Astrocyte (in vitro differentiated cells and primary cell): ENCODE data around the gene RAP1B. TPM values are rescaled to one million over a fixed set of nuclear protein-coding genes. Genes with fewer than 3 reads are reported as not detected.

ENCODE experiments used
- DNase-seq: peaks from one replicate; pipeline ENCODE4 v3.0.0-alpha.2; 2010; ENCODE audit warnings: low read depth
- FAIRE-seq: peaks from 2 replicates; lab custom pipeline; 2011; peaks lifted over from hg19 to GRCh38; lab: Jason Lieb, UNC
- H2AFZ ChIP-seq: 2 replicates; pipeline ENCODE4 v1.6.0; 2012; ENCODE audit warnings: low read depth, low read length, inconsistent platforms
- H3K27ac ChIP-seq: 2 replicates; pipeline ENCODE4 v1.5.1; 2011; ENCODE audit warnings: low read depth, low read length, inconsistent platforms
- H3K27me3 ChIP-seq: 2 replicates; pipeline ENCODE4 v1.6.0; 2011; ENCODE audit warnings: low read length, inconsistent platforms; ENCODE audit not compliant: insufficient read depth
- H3K36me3 ChIP-seq: 2 replicates; pipeline ENCODE4 v1.5.1; 2011; ENCODE audit warnings: low read length, inconsistent platforms; ENCODE audit not compliant: insufficient read depth
- H3K4me1 ChIP-seq: 2 replicates; pipeline ENCODE4 v1.5.1; 2011; ENCODE audit warnings: low read length, inconsistent platforms; ENCODE audit not compliant: insufficient read depth
- H3K4me2 ChIP-seq: 2 replicates; pipeline ENCODE4 v1.6.0; 2012; ENCODE audit warnings: low read length, inconsistent platforms
- H3K4me3 ChIP-seq: 2 replicates; pipeline ENCODE4 v1.5.1; 2011; ENCODE audit warnings: low read depth, mild to moderate bottlenecking, low read length, inconsistent platforms; ENCODE audit not compliant: insufficient read depth
- H3K79me2 ChIP-seq: 2 replicates; pipeline ENCODE4 v1.6.0; 2012; ENCODE audit warnings: mild to moderate bottlenecking, low read length, inconsistent platforms; ENCODE audit not compliant: insufficient read depth
- H3K9ac ChIP-seq: 2 replicates; pipeline ENCODE4 v1.6.0; 2012; ENCODE audit warnings: mild to moderate bottlenecking, low read length, inconsistent platforms
- H3K9me3 ChIP-seq: 2 replicates; pipeline ENCODE4 v1.5.1; 2012; ENCODE audit warnings: low read depth, mild to moderate bottlenecking, low read length, inconsistent platforms; ENCODE audit not compliant: insufficient read depth
- H4K20me1 ChIP-seq: 2 replicates; pipeline ENCODE4 v1.6.0; 2012; ENCODE audit warnings: low read length, inconsistent platforms; ENCODE audit not compliant: insufficient read depth
- H3K27ac Mint-ChIP-seq: one replicate; pipeline ENCODE4 v1.8.0; 2021; ENCODE audit warnings: mild to moderate bottlenecking, mixed read lengths; ENCODE audit not compliant: unreplicated experiment
- H3K27me3 Mint-ChIP-seq: one replicate; pipeline ENCODE4 v1.8.0; 2021; ENCODE audit warnings: low read depth, mixed read lengths; ENCODE audit not compliant: unreplicated experiment
- H3K36me3 Mint-ChIP-seq: one replicate; pipeline ENCODE4 v1.8.0; 2021; ENCODE audit warnings: low read depth, mixed read lengths; ENCODE audit not compliant: unreplicated experiment
- H3K4me1 Mint-ChIP-seq: one replicate; pipeline ENCODE4 v1.8.0; 2021; ENCODE audit warnings: low read depth, mixed read lengths; ENCODE audit not compliant: unreplicated experiment
- H3K4me3 Mint-ChIP-seq: one replicate; pipeline ENCODE4 v1.8.0; 2021; ENCODE audit warnings: mild to moderate bottlenecking, moderate library complexity, mixed read lengths; ENCODE audit not compliant: unreplicated experiment
- H3K9me3 Mint-ChIP-seq: one replicate; pipeline ENCODE4 v1.8.0; 2021; ENCODE audit warnings: mild to moderate bottlenecking, mixed read lengths; ENCODE audit not compliant: unreplicated experiment
- CTCF ChIP-seq: IDR thresholded peaks from 2 replicates; pipeline ENCODE4 v1.5.1; 2011; ENCODE audit warnings: low read depth, mild to moderate bottlenecking, inconsistent platforms, low read length, moderate library complexity; ENCODE audit not compliant: insufficient read depth
- EZH2 ChIP-seq: IDR thresholded peaks from 2 replicates; pipeline ENCODE4 v1.6.1; 2012; ENCODE audit warnings: mild to moderate bottlenecking, low read length, inconsistent platforms; ENCODE audit not compliant: insufficient read depth
- total RNA-seq: library from RNA; stranded (reverse); gene quantifications from 2 replicates; pipeline ENCODE4 v1.2.1, GENCODE V29; 2021

RAP1B gene
- total RNA-seq, 1 donor from 2014 or later = 216 TPM

GRCh38 chr12:68623984-68624383 lies 13.3 kb downstream of the RAP1B start:
- peak; percentile 73 for DNase-seq
- Mint-ChIP-seq H3K4me3 (no peak overlapping the region), H3K4me1 (peaks cover 39% of the 10 kb centered on the region), H3K27me3 (no peaks in the 10 kb centered on the region), H3K9me3 (peaks cover 2% of the 10 kb centered on the region), H3K27ac (peak overlapping the region; percentile 75), H3K36me3 (peaks cover 16% of the 10 kb centered on the region)
- peaks cover 1% of the 10 kb centered on the region for H3K4me1 ChIP-seq
- peak; percentile 29 for FAIRE-seq
- no peak overlapping the region for H2AFZ ChIP-seq
- H3K36me3 ChIP-seq = peaks cover 10% of the 10 kb centered on the region
- TF ChIP-seq CTCF (no peak), EZH2 (no peak)
- peaks cover 96% of the 10 kb centered on the region for H4K20me1 ChIP-seq
- no peak overlapping the region for H3K4me3 ChIP-seq
- H3K9me3 ChIP-seq = no peaks in the 10 kb centered on the region
- H3K79me2 ChIP-seq = peaks cover 100% of the 10 kb centered on the region
- H3K4me2 ChIP-seq = peak overlapping the region; percentile 15
- H3K9ac ChIP-seq = no peak overlapping the region
- no peaks in the 10 kb centered on the region for H3K27me3 ChIP-seq
- no peak overlapping the region for H3K27ac ChIP-seq

GRCh38 chr12:68624933-68625332 lies 14.2 kb downstream of the RAP1B start:
- peaks cover 100% of the 10 kb centered on the region for H3K79me2 ChIP-seq

More at GRCh38 chr12:68624933-68625332, 14.2 kb downstream of the RAP1B start:
- no peak for TF ChIP-seq EZH2
- TF ChIP-seq CTCF = no peak
- H3K36me3 ChIP-seq = peaks cover 10% of the 10 kb centered on the region
- FAIRE-seq (no peak), DNase-seq (no peak)
- H3K4me1 Mint-ChIP-seq = peaks cover 34% of the 10 kb centered on the region
- no peaks in the 10 kb centered on the region for H3K27me3 ChIP-seq
- peaks cover 16% of the 10 kb centered on the region for H3K36me3 Mint-ChIP-seq
- H4K20me1 ChIP-seq = peaks cover 93% of the 10 kb centered on the region
- H3K9me3 Mint-ChIP-seq = peaks cover 2% of the 10 kb centered on the region
- H3K4me2 ChIP-seq = no peak overlapping the region
- no peaks in the 10 kb centered on the region for H3K9me3 ChIP-seq
- H2AFZ ChIP-seq = no peak overlapping the region
- no peak overlapping the region for H3K9ac ChIP-seq
- H3K27ac Mint-ChIP-seq = no peak overlapping the region
- H3K4me3 Mint-ChIP-seq = no peak overlapping the region
- no peaks in the 10 kb centered on the region for H3K4me1 ChIP-seq
- no peaks in the 10 kb centered on the region for H3K27me3 Mint-ChIP-seq
- no peak overlapping the region for H3K4me3 ChIP-seq
- H3K27ac ChIP-seq = no peak overlapping the region
